Upper lobe of left lung (tissue), 6 donors: ENCODE data around the gene C3orf20. TPM values are rescaled to one million over a fixed set of nuclear protein-coding genes. Genes with fewer than 3 reads are reported as not detected.

Experiments
- ATAC-seq, 2 donors: fragments of 200-7000 bp; cut with Tn5 transposase; one replicate each; pipeline ENCODE4 v1.9.1; 2022; ENCODE audit warnings: mild to moderate bottlenecking in 2 of 2, moderate library complexity in 2 of 2; ENCODE audit not compliant: low FRiP score in 2 of 2
- DNase-seq, 2 donors: peaks; one replicate each; pipeline ENCODE4 v3.0.0-alpha.2; 2019 to 2020
- H3K27ac ChIP-seq, 4 donors: fragments of 200-600 bp; sonication (generic); one replicate each; pipeline ENCODE4 v1.5.1; 2016 to 2019
- H3K27me3 ChIP-seq, 4 donors: fragments of 200-600 bp; sonication (generic); one replicate each; pipeline ENCODE4 v1.5.1; 2017 to 2019
- H3K36me3 ChIP-seq, 4 donors: fragments of 200-600 bp; sonication (generic); one replicate each; pipeline ENCODE4 v1.5.1; 2016 to 2019
- H3K4me1 ChIP-seq, 4 donors: fragments of 200-600 bp; sonication (generic); one replicate each; pipeline ENCODE4 v1.5.1; 2018 to 2019
- H3K4me3 ChIP-seq, 4 donors: fragments of 200-600 bp; sonication (generic); one replicate each; pipeline ENCODE4 v1.5.1; 2017 to 2019; ENCODE audit warnings: mild to moderate bottlenecking in 2 of 4, moderate library complexity in 1 of 4
- H3K9me3 ChIP-seq, 4 donors: fragments of 200-600 bp; sonication (generic); one replicate each; pipeline ENCODE4 v1.5.1; 2018 to 2019
- EP300 ChIP-seq, 4 donors: sonication (generic); formaldehyde crosslinking; IDR thresholded peaks; one replicate each; pipeline ENCODE4 v1.5.1; 2017; ENCODE audit warnings: antibody characterized with exemption in 4 of 4, control low read depth in 2 of 4
- POLR2A ChIP-seq, 4 donors: fragments of 450-650 bp; IDR thresholded peaks; one replicate each; pipeline ENCODE4 v1.5.1; 2016 to 2017; ENCODE audit warnings: antibody characterized with exemption in 4 of 4, mild to moderate bottlenecking in 2 of 4
- POLR2AphosphoS5 ChIP-seq, 2 donors: sonication (generic); formaldehyde crosslinking; IDR thresholded peaks; one replicate each; pipeline ENCODE4 v1.5.1; 2017; ENCODE audit warnings: antibody characterized with exemption in 2 of 2
- WGBS, 2 donors: methylation state at CpG; one replicate each; pipeline ENCODE4 v1.1.5; 2017 to 2018; 5-methylcytosine and 5-hydroxymethylcytosine counted together
- total RNA-seq, 6 donors: library from RNA; depleted of rRNA in 4 of 6; stranded (reverse); fragments of >200 nt in 4 of 6; gene quantifications; one replicate each; pipeline versions ENCODE4 v1.1.0 to v1.2.1, GENCODE V29; 2016 to 2021
- TF ChIP-seq, protein P1 (sequence below), 6 experiments: fragments of 450-650 bp in 4 of 6; fragments of 200-600 bp in 2 of 6; sonication (generic) in 2 of 6; IDR thresholded peaks; one replicate each; pipeline ENCODE4 v1.5.1; 2016 to 2019; ENCODE audit warnings: antibody characterized with exemption in 6 of 6
- donor health status: DM: no; HTN: no; CAD: no; lungs with moderate emphysema.
- donor health status: DM: no; HTN: yes; CAD: no; lungs with severe emphysema.

Gene C3orf20
- total RNA-seq, result under 1 TPM in 3 of 6 donors, not detected in 3; 0.09 to 0.11 (median 0.10) TPM

DNA sequence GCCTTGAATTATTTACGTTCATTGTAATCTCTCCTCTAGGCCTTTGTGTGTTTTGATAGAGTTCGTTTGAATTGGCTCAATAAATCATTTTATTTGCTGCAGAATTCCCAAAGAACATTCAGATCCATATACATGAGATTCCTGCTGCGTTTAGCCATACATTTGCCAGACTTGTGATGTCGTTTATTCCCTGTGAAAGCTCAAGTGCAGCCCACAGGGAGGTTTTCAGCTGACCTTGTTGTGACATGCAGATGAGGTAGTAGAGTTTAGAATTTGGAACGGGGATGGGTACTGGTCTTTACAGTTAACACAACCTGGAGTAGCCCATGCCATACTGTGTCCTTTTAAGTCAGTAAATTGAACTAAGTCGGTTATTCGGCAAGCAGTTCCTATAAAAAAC, at the start of gene C3orf20:
Gene C3orf20, plus strand, starts transcription at position 301 of the 400 bp plus-strand sequence. CDS start 7,573 bp downstream, outside the sequence.
- no peak for DNase-seq
- WGBS, 2 donors, result 85 to 86% methylated on average over 7 of the region's 7 CpGs
- H3K27ac ChIP-seq, result no peak within 1 kb of the TSS
- no peaks in the 10 kb centered on the region for H3K4me1 ChIP-seq
- no peak for TF ChIP-seq POLR2A (IDR thresholded peaks at IDR 0.05)
- TF ChIP-seq, protein P1, sequence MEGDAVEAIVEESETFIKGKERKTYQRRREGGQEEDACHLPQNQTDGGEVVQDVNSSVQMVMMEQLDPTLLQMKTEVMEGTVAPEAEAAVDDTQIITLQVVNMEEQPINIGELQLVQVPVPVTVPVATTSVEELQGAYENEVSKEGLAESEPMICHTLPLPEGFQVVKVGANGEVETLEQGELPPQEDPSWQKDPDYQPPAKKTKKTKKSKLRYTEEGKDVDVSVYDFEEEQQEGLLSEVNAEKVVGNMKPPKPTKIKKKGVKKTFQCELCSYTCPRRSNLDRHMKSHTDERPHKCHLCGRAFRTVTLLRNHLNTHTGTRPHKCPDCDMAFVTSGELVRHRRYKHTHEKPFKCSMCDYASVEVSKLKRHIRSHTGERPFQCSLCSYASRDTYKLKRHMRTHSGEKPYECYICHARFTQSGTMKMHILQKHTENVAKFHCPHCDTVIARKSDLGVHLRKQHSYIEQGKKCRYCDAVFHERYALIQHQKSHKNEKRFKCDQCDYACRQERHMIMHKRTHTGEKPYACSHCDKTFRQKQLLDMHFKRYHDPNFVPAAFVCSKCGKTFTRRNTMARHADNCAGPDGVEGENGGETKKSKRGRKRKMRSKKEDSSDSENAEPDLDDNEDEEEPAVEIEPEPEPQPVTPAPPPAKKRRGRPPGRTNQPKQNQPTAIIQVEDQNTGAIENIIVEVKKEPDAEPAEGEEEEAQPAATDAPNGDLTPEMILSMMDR (IDR thresholded peaks at IDR 0.05), result no peak
- TF ChIP-seq POLR2AphosphoS5 (IDR thresholded peaks at IDR 0.05), result no peak
- no peak for TF ChIP-seq EP300 (IDR thresholded peaks at IDR 0.05)
- no peaks in the 10 kb centered on the region for H3K27me3 ChIP-seq
- no peak within 1 kb of the TSS for H3K4me3 ChIP-seq
- no peak for ATAC-seq
- H3K9me3 ChIP-seq, result no peaks in the 10 kb centered on the region
- H3K36me3 ChIP-seq, result peaks cover 28 to 32% (median 29%) of the 10 kb centered on the region in 4 donors

DNA sequence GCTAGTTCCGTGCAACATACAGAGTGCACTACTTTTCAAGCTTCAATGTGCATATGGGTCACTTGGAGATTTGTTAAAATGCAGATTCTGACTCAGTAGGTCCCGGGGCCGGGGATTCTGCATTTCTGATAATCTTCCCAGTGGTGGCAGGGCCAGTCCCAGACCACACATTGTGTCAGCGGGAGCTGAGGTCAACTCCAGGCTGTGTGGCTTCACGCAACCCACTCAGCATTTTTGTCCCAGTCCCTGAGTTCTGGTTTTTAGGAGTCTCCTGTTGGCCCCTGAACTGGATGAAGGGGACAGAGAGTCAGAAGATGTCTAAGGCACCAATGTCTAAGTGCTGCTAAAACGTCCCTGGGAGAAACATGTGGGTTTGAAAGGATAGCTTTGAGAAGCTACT, 49.5 kb upstream of the C3orf20 start:
- Histone ChIP-seq H3K36me3 (no peaks in the 10 kb centered on the region), H3K4me1 (peaks cover 0 to 2% (median 0%) of the 10 kb centered on the region in 4 donors), H3K4me3 (no peak overlapping the region), H3K27ac (no peak overlapping the region), H3K9me3 (no peaks in the 10 kb centered on the region), H3K27me3 (no peaks in the 10 kb centered on the region)
- no peak for DNase-seq
- TF ChIP-seq POLR2AphosphoS5 (IDR thresholded peaks at IDR 0.05) (no peak), POLR2A (IDR thresholded peaks at IDR 0.05) (no peak), EP300 (IDR thresholded peaks at IDR 0.05) (no peak)
- WGBS, 2 donors, result 79 to 82% methylated on average over 6 of the region's 6 CpGs
- no peak for ATAC-seq

DNA sequence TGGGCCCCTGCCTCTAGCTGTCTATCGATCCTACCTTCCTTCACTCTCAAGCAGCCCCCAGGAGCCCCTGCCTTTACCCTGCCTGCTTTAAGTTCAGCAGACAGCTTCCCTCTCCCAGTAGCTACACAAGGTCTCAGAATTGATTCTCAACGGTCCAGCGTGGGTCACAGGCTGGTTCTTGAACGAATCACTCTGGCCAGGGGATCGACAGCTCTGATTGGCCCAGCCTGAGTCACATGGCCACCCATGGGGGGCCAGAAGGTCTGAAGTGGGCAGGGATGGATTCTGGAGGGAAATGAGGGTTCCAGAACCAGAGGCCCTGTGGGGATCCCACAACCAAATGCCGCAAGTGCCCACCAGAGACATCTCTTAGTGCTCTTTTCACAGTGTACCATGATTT, 47.1 kb upstream of the C3orf20 start:
- DNase-seq (no peak), ATAC-seq (no peak)
- WGBS, 2 donors, result 90 to 98% methylated on average over 5 to 6 of the region's 6 CpGs
- no peak for TF ChIP-seq EP300 (IDR thresholded peaks at IDR 0.05)
- no peak for TF ChIP-seq POLR2A (IDR thresholded peaks at IDR 0.05)
- no peak for TF ChIP-seq POLR2AphosphoS5 (IDR thresholded peaks at IDR 0.05)
- TF ChIP-seq, protein P1 (IDR thresholded peaks at IDR 0.05), result no peak
- Histone ChIP-seq H3K27me3 (no peaks in the 10 kb centered on the region), H3K9me3 (no peaks in the 10 kb centered on the region), H3K36me3 (no peaks in the 10 kb centered on the region), H3K4me1 (peaks cover 0 to 2% (median 0%) of the 10 kb centered on the region in 4 donors), H3K4me3 (no peak overlapping the region), H3K27ac (no peak overlapping the region)

DNA sequence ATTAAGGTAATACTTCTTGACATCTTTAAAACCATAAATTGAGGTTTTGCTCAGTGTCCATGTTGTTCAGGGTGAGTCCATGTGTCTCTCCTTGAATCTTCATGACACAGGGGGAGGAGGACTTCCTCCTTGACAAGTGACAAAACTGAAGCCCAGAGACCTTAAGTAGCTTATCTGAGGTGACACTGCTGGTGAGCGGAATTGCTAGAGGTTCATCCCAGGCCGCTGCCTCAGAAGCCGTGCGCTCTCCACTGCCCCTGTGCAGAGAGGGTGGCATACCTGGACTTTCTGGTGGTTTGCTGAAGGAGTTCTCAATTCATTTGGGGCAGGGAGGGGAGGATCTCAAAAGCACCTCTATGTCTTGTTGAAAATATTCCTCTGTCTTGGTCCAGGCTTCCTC, 46.5 kb upstream of the C3orf20 start:
- Histone ChIP-seq H3K27ac (no peak overlapping the region), H3K4me3 (no peak overlapping the region), H3K9me3 (no peaks in the 10 kb centered on the region), H3K4me1 (no peaks in the 10 kb centered on the region), H3K27me3 (no peaks in the 10 kb centered on the region), H3K36me3 (no peaks in the 10 kb centered on the region)
- DNase-seq (no peak), ATAC-seq (no peak)
- TF ChIP-seq POLR2AphosphoS5 (IDR thresholded peaks at IDR 0.05), result no peak
- no peak for TF ChIP-seq POLR2A (IDR thresholded peaks at IDR 0.05)
- TF ChIP-seq, protein P1 (IDR thresholded peaks at IDR 0.05), result no peak
- no peak for TF ChIP-seq EP300 (IDR thresholded peaks at IDR 0.05)
- WGBS, 2 donors, result 83 to 100% methylated on average over 1 to 4 of the region's 4 CpGs

DNA sequence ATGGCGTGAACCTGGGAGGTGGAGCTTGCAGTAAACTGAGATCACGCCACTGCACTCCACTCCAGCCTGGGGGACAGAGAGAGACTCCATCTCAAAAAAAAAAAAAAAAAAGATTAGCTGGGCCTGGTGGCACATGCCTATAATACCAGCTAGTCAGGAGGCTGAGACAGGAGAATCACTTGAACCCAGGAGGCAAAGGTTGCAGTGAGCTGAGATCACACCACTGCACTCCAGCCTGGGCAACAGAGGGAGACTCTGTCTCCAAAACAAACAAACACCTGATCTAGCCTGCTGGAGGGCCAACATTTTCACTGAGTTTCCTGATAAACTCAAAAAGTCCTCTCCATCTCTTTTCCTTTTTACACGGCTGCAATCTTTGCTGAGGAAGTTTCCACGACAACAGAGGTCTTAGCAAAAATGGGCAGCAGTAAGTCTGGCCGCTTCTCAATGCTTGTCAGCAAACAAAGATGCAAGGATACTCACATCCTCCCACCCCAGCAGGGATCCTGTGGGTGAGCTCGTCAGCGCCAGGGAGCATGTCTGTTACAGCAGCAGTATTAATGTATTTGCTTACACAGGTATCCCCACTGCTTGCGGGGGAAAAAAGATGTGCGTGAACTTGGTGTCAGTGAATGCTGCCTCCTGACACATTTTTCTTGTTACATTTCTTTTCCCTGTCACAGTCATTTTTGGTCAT, 44.4 kb upstream of the C3orf20 start:
- TF ChIP-seq POLR2AphosphoS5 (IDR thresholded peaks at IDR 0.05) (no peak), EP300 (IDR thresholded peaks at IDR 0.05) (no peak), POLR2A (IDR thresholded peaks at IDR 0.05) (no peak)
- TF ChIP-seq, protein P1 (IDR thresholded peaks at IDR 0.05), result no peak
- H3K4me3 ChIP-seq, result no peak overlapping the region
- H3K36me3 ChIP-seq, result no peaks in the 10 kb centered on the region
- 74 to 82% methylated on average over 9 of the region's 9 CpGs for WGBS, 2 donors
- DNase-seq (no peak), ATAC-seq (no peak)
- H3K27ac ChIP-seq, result no peak overlapping the region
- H3K27me3 ChIP-seq, result no peaks in the 10 kb centered on the region
- no peaks in the 10 kb centered on the region for H3K4me1 ChIP-seq
- H3K9me3 ChIP-seq, result no peaks in the 10 kb centered on the region
